Mononuclear cell (primary cell): ENCODE results near the gene FREM3. TPM values are rescaled to one million over a fixed set of nuclear protein-coding genes. Genes with fewer than 3 reads are reported as not detected.

Experiments
- H3K27me3 ChIP-seq: 2 replicates; pipeline ENCODE4 v1.6.0; 2011; ENCODE audit warnings: low read length, control low read depth; ENCODE audit not compliant: insufficient read depth
- H3K4me1 ChIP-seq: 2 replicates; pipeline ENCODE4 v1.5.1; 2011; ENCODE audit warnings: mild to moderate bottlenecking, low read length, control low read depth; ENCODE audit not compliant: insufficient read depth
- H3K4me3 ChIP-seq: 2 replicates; pipeline ENCODE4 v1.5.1; 2011; ENCODE audit warnings: mild to moderate bottlenecking, low read length, moderate library complexity
- H3K9me3 ChIP-seq: 2 replicates; pipeline ENCODE4 v1.5.1; 2011; ENCODE audit warnings: low read depth, mild to moderate bottlenecking, control low read depth, low read length
- total RNA-seq: library from RNA; depleted of rRNA; stranded (reverse); fragments of >200 nt; gene quantifications from one replicate; pipeline ENCODE4 v1.2.3, GENCODE V29; 2012

Gene FREM3
- total RNA-seq, 1 donor = not detected

DNA sequence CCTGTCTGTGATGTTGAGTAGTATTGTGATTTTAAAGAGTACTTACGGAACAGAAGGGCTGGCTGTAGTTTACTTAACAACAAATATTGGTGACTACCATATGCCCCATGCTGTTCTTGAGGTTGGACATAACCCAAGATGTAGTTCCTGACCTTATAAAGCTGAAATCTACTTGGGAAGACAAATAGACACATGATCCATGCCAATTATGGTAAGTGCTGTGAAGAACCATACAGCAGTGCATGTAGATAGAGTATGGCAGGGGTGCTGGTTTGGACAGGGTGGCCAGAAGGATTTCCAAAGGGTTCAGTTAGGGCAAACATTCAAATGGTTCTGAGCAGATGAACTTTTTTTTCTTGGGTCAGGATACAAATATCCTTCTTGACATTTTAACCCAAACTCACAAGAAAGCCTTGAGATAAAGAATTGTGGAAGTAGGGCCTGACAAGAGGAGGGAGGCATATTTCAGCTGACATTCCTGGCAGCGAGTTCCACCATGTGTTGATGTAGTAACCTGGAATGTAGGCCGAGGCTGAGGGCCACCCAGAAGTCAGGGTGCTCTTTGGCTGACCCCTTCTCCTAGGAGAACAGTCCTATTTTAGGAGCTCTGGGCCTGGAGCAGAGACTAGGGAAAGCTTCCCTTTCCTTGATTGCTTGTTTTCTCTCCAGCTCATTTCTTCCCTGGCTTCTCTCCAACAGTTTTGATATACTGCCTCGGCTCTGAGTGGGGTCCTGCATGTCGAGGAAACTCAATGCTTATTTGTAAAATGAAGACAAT lies 74.2 kb downstream of the FREM3 start:
- Histone ChIP-seq H3K27me3 (no peaks in the 10 kb centered on the region), H3K4me1 (no peaks in the 10 kb centered on the region), H3K9me3 (no peaks in the 10 kb centered on the region), H3K4me3 (no peak overlapping the region)

- Histone ChIP-seq H3K4me3 (no peak overlapping the region), H3K27me3 (no peaks in the 10 kb centered on the region), H3K9me3 (no peaks in the 10 kb centered on the region), H3K4me1 (no peaks in the 10 kb centered on the region)
Observed at GRCh38 chr4:143625632-143626031, 74.8 kb downstream of the FREM3 start.

DNA sequence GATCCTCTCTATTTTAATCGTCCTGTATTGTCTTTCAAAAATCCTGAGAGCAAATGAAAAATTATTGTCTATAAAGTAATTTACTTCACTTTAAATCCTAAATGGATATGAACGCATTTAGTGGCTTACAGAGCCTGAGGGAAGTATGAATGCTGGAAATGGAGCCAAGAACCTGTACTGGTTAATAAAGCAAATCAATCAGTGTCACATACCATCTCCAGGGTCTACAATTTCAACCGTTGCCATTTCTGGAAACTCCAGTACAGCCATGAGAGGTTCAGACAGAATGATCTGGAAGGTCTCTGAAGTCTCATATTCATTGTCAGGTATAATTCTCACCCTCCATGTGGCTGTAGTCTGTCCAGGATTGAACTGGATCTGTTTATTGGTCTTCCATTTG lies 76.6 kb downstream of the FREM3 start:
- H3K4me1 ChIP-seq = no peaks in the 10 kb centered on the region
- no peaks in the 10 kb centered on the region for H3K9me3 ChIP-seq
- H3K27me3 ChIP-seq = no peaks in the 10 kb centered on the region
- H3K4me3 ChIP-seq = no peak overlapping the region

DNA sequence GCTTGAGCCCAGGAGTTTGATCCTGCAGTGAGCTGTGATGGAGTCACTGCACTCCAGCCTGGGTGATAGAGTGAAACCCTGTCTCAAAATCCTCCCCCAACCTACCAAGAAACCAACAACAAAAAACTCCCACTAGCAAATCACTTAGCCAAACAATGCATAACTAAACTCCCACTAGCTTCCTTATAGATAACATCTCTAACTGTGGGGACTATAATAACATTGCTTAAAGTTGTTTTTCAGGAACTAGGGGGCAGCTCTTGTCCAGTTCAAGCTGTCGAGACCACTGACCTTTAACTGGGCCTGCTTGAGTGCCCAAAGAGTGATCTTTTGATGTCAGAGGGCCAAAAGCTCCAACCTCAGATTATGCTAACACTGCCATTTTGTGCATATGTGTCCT lies 81.7 kb downstream of the FREM3 start:
- no peaks in the 10 kb centered on the region for H3K27me3 ChIP-seq
- no peaks in the 10 kb centered on the region for H3K9me3 ChIP-seq
- H3K4me1 ChIP-seq = no peaks in the 10 kb centered on the region
- no peak overlapping the region for H3K4me3 ChIP-seq

- Histone ChIP-seq H3K9me3 (no peaks in the 10 kb centered on the region), H3K27me3 (peaks cover 3% of the 10 kb centered on the region), H3K4me3 (no peak overlapping the region), H3K4me1 (no peaks in the 10 kb centered on the region)
Observed at GRCh38 chr4:143617994-143618679, 82.3 kb downstream of the FREM3 start.

GRCh38 chr4:143616771-143617170 lies 83.7 kb downstream of the FREM3 start:
- Histone ChIP-seq H3K27me3 (peaks cover 3% of the 10 kb centered on the region), H3K9me3 (no peaks in the 10 kb centered on the region), H3K4me1 (no peaks in the 10 kb centered on the region), H3K4me3 (no peak overlapping the region)

GRCh38 chr4:143609492-143609891 lies 91.0 kb downstream of the FREM3 start:
- Histone ChIP-seq H3K27me3 (peaks cover 8% of the 10 kb centered on the region), H3K4me3 (no peak overlapping the region), H3K9me3 (no peaks in the 10 kb centered on the region), H3K4me1 (no peaks in the 10 kb centered on the region)

DNA sequence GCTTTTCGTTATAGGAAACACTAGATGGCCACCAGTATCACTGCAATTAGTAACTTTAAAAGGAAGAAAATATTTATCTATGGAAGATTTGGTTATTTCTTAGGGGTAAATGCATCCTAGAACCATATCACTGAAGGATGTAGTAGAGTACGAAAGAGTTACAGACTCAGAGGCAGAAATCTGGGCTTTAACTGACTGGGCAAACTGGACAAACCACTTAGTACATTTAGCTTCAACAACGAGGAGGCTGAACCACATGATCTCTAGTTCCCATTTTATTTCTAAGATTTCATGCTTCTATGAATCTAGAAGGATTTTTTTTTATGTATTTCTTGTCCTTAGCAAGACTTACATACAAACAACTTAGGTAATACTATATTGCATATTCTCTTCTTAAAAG lies 94.0 kb downstream of the FREM3 start:
- Histone ChIP-seq H3K4me1 (no peaks in the 10 kb centered on the region), H3K4me3 (no peak overlapping the region), H3K27me3 (peaks cover 5% of the 10 kb centered on the region), H3K9me3 (no peaks in the 10 kb centered on the region)

GRCh38 chr4:143599827-143600226 lies 100.6 kb downstream of the FREM3 start:
- Histone ChIP-seq H3K27me3 (no peaks in the 10 kb centered on the region), H3K4me1 (no peaks in the 10 kb centered on the region), H3K4me3 (no peak overlapping the region), H3K9me3 (no peaks in the 10 kb centered on the region)

GRCh38 chr4:143598816-143599215 lies 101.7 kb downstream of the FREM3 start:
- Histone ChIP-seq H3K9me3 (no peaks in the 10 kb centered on the region), H3K27me3 (no peaks in the 10 kb centered on the region), H3K4me1 (no peaks in the 10 kb centered on the region), H3K4me3 (no peak overlapping the region)

DNA sequence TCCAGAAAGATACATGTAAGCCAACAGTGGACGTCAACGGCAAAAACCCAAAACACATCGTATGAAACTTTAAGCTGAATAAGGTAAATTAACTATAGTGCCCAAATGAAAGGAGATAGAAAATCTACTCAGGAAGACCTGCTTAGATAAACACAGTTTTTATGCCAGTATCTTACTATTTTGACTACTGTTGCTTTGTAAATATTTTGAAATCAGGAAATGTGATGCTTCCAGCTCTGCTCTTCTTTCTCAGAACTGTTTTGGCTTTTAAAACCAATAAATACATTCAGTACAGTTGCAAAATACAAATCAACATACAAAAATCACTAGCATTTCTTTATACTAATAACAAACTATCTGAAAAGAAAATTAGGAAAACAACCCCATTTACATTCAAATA lies 103.2 kb downstream of the FREM3 start:
- no peaks in the 10 kb centered on the region for H3K4me1 ChIP-seq
- H3K27me3 ChIP-seq = no peaks in the 10 kb centered on the region
- H3K9me3 ChIP-seq = no peaks in the 10 kb centered on the region
- no peak overlapping the region for H3K4me3 ChIP-seq

- no peaks in the 10 kb centered on the region for H3K27me3 ChIP-seq
- no peak overlapping the region for H3K4me3 ChIP-seq
- no peaks in the 10 kb centered on the region for H3K9me3 ChIP-seq
- no peaks in the 10 kb centered on the region for H3K4me1 ChIP-seq
Observed at GRCh38 chr4:143587703-143588102, 112.8 kb downstream of the FREM3 start.

GRCh38 chr4:143586080-143586479 lies 114.4 kb downstream of the FREM3 start:
- H3K9me3 ChIP-seq = no peaks in the 10 kb centered on the region
- no peaks in the 10 kb centered on the region for H3K4me1 ChIP-seq
- no peaks in the 10 kb centered on the region for H3K27me3 ChIP-seq
- H3K4me3 ChIP-seq = no peak overlapping the region

DNA sequence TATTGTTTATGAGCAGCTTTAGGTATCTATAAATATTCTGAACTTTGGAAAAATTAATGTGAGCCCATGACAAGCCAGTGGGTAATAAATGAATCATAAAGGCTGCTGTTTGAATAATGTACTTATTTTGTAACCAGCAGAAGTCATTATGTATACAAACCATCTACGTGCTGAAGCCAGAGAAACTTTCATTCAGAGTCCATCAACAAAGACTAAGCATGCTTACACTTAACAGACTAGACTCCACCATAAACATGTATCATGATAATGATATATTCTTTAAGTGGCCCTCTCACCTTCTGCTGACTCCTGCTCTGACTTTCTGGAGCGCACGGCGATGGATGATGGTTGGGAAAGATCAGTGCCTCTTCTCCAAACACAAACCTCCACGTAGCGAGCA lies 114.9 kb downstream of the FREM3 start:
- Histone ChIP-seq H3K27me3 (no peaks in the 10 kb centered on the region), H3K4me3 (no peak overlapping the region), H3K9me3 (no peaks in the 10 kb centered on the region), H3K4me1 (no peaks in the 10 kb centered on the region)

GRCh38 chr4:143581331-143581946 lies 119.0 kb downstream of the FREM3 start:
- no peaks in the 10 kb centered on the region for H3K9me3 ChIP-seq
- no peak overlapping the region for H3K4me3 ChIP-seq
- H3K27me3 ChIP-seq = no peaks in the 10 kb centered on the region
- H3K4me1 ChIP-seq = no peaks in the 10 kb centered on the region
